HG02798 (cell line): ENCODE measurements around the gene CPB1.

Experiments used
- ATAC-seq: cut with Tn5 transposase; IDR thresholded peaks from one replicate; pipeline ENCODE4 v1.9.1; 2021; ENCODE audit warnings: mild to moderate bottlenecking; ENCODE audit not compliant: unreplicated experiment, poor library complexity

CPB1 gene

GRCh38 chr3:148828136-148828690 is 602 bp downstream of the CPB1 start:
- no peak for ATAC-seq

GRCh38 chr3:148829926-148830325 is 2.3 kb downstream of the CPB1 start:
- ATAC-seq, result no peak

GRCh38 chr3:148833223-148833622 is 5.6 kb downstream of the CPB1 start:
- ATAC-seq, result no peak

GRCh38 chr3:148839805-148840204 is 12.2 kb downstream of the CPB1 start:
- ATAC-seq, result peak; percentile 73

GRCh38 chr3:148840451-148840850 is 12.8 kb downstream of the CPB1 start:
- ATAC-seq, result no peak

- no peak for ATAC-seq
These were observed 18.3 kb downstream of the CPB1 start for GRCh38 chr3:148845756-148846395.

- no peak for ATAC-seq
These were observed 19.7 kb downstream of the CPB1 start for GRCh38 chr3:148847351-148847750.

GRCh38 chr3:148848410-148848809 is 20.8 kb downstream of the CPB1 start:
- no peak for ATAC-seq

GRCh38 chr3:148852271-148852992 is 24.8 kb downstream of the CPB1 start:
- ATAC-seq, result no peak

- no peak for ATAC-seq
These were observed 25.5 kb downstream of the CPB1 start for GRCh38 chr3:148853076-148853475.

- no peak for ATAC-seq
These were observed 26.4 kb downstream of the CPB1 start for GRCh38 chr3:148854061-148854460.

- ATAC-seq, result no peak
These were observed 28.8 kb downstream of the CPB1 start for GRCh38 chr3:148856384-148856783.

- no peak for ATAC-seq
These were observed 29.7 kb downstream of the CPB1 start for GRCh38 chr3:148857316-148857715.

GRCh38 chr3:148861277-148861869 is 33.8 kb downstream of the CPB1 start:
- ATAC-seq, result peak; percentile 71

GRCh38 chr3:148863297-148863696 is 35.7 kb downstream of the CPB1 start:
- no peak for ATAC-seq

- no peak for ATAC-seq
These were observed 36.2 kb downstream of the CPB1 start for GRCh38 chr3:148863814-148864213.

- no peak for ATAC-seq
These were observed 37.4 kb downstream of the CPB1 start, which contains the start of gene CPA3 for GRCh38 chr3:148865049-148865448. Gene CPA3 (plus strand): TSS chr3:148865296. CDS start chr3:148865308, 12 bp downstream.

- no peak for ATAC-seq
These were observed 38.6 kb downstream of the CPB1 start for GRCh38 chr3:148866261-148866660.

GRCh38 chr3:148873270-148873927 is 45.8 kb downstream of the CPB1 start:
- no peak for ATAC-seq

GRCh38 chr3:148873977-148874376 is 46.4 kb downstream of the CPB1 start:
- ATAC-seq, result no peak

- no peak for ATAC-seq
These were observed 50.5 kb downstream of the CPB1 start for GRCh38 chr3:148878095-148878494.
